ENCODE measurements around the gene IDE.
"Not testable (repeated sequence)": the region's sequence is repeated elsewhere in the genome, so short reads cannot be mapped to it uniquely, and the experiment has no call there.

Gene IDE

GRCh38 chr10:92573798-92574547 is at the start of gene IDE:
Gene IDE (minus strand): TSS chr10:92574093. CDS start chr10:92574019, 74 bp downstream.
- Histone ChIP-seq H3K4me1 (peaks cover 19% of the 10 kb centered on the region), H3K27me3 (ENCODE audit: low read depth) (no peaks in the 10 kb centered on the region), H3K36me3 (replicated peaks) (peaks cover 7% of the 10 kb centered on the region; the same call in 1 of the 2 replicates), H3K9me3 (no peaks in the 10 kb centered on the region), H3K4me3 (peak within 1 kb of the TSS; percentile 85)
- peak; percentile 78 to 92 for DNase-seq (ENCODE audit: low spot score in 2 of 2)
- in situ Hi-C loops (cut with MboI; ENCODE audit: low sequenced_read_pairs), result loop anchor here (5.0 kb wide), 1 partner anchor 52 kb away; no protein-coding TSS in a partner anchor

- in situ Hi-C loops (cut with MboI; ENCODE audit: low sequenced_read_pairs), result no loop called here
- peaks cover 91% of the 10 kb centered on the region for H3K36me3 ChIP-seq (replicated peaks)
- H3K9me3 ChIP-seq, result no peaks in the 10 kb centered on the region
- no peak for DNase-seq (ENCODE audit: low spot score in 2 of 2)
- no peaks in the 10 kb centered on the region for H3K27me3 ChIP-seq (ENCODE audit: low read depth)
- no peak overlapping the region for H3K4me3 ChIP-seq
- H3K4me1 ChIP-seq, result 0 out of 2 replicates have a peak, but pooled peaks cover 7% of the 10 kb centered on the region
Measured at GRCh38 chr10:92619368-92619767, 45.5 kb upstream of the IDE start.

- in situ Hi-C loops (cut with MboI; ENCODE audit: low sequenced_read_pairs), result no loop called here
- DNase-seq (ENCODE audit: low spot score in 2 of 2), result no peak
- Histone ChIP-seq H3K27me3 (ENCODE audit: low read depth) (no peaks in the 10 kb centered on the region), H3K4me3 (no peak overlapping the region), H3K36me3 (replicated peaks) (peaks cover 83% of the 10 kb centered on the region), H3K4me1 (no peaks in the 10 kb centered on the region), H3K9me3 (no peaks in the 10 kb centered on the region)
Measured at GRCh38 chr10:92615515-92615914, 41.6 kb upstream of the IDE start.

- no peak overlapping the region for H3K4me3 ChIP-seq
- peaks cover 13% of the 10 kb centered on the region for H3K4me1 ChIP-seq
Measured at GRCh38 chr10:92604841-92605240, 30.9 kb upstream of the IDE start.

GRCh38 chr10:92598321-92598720 is 24.4 kb upstream of the IDE start:
- Histone ChIP-seq H3K36me3 (replicated peaks) (peaks cover 6% of the 10 kb centered on the region; the same call in 1 of the 2 replicates), H3K27me3 (ENCODE audit: low read depth) (no peaks in the 10 kb centered on the region), H3K4me1 (peaks cover 20% of the 10 kb centered on the region), H3K9me3 (no peaks in the 10 kb centered on the region), H3K4me3 (no peak overlapping the region)
- in situ Hi-C loops (cut with MboI; ENCODE audit: low sequenced_read_pairs), result no loop called here
- no peak for DNase-seq (ENCODE audit: low spot score in 2 of 2)

More at GRCh38 chr10:92604841-92605240, 30.9 kb upstream of the IDE start:
- Histone ChIP-seq H3K36me3 (replicated peaks) (peaks cover 36% of the 10 kb centered on the region), H3K27me3 (ENCODE audit: low read depth) (no peaks in the 10 kb centered on the region), H3K9me3 (no peaks in the 10 kb centered on the region)
- no peak for DNase-seq (ENCODE audit: low spot score in 2 of 2)
- in situ Hi-C loops (cut with MboI; ENCODE audit: low sequenced_read_pairs), result no loop called here

GRCh38 chr10:92595505-92595904 is 21.6 kb upstream of the IDE start:
- Histone ChIP-seq H3K9me3 (no peaks in the 10 kb centered on the region), H3K4me1 (peaks cover 19% of the 10 kb centered on the region), H3K4me3 (peak overlapping the region; percentile 78), H3K36me3 (replicated peaks) (peaks cover 6% of the 10 kb centered on the region; the same call in 1 of the 2 replicates), H3K27me3 (ENCODE audit: low read depth) (no peaks in the 10 kb centered on the region)
- DNase-seq (ENCODE audit: low spot score in 2 of 2), result no peak
- in situ Hi-C loops (cut with MboI; ENCODE audit: low sequenced_read_pairs), result no loop called here

- in situ Hi-C loops (cut with MboI; ENCODE audit: low sequenced_read_pairs), result no loop called here
- H3K27me3 ChIP-seq (ENCODE audit: low read depth), result no peaks in the 10 kb centered on the region
- peak overlapping the region; percentile 78 for H3K4me3 ChIP-seq
- H3K9me3 ChIP-seq, result no peaks in the 10 kb centered on the region
- peaks cover 6% of the 10 kb centered on the region; the same call in 1 of the 2 replicates for H3K36me3 ChIP-seq (replicated peaks)
- peaks cover 19% of the 10 kb centered on the region for H3K4me1 ChIP-seq
- DNase-seq (ENCODE audit: low spot score in 2 of 2), result no peak
Measured at GRCh38 chr10:92593619-92594588, 20.0 kb upstream of the IDE start.

- Histone ChIP-seq H3K4me1 (peaks cover 13% of the 10 kb centered on the region), H3K9me3 (no peaks in the 10 kb centered on the region), H3K36me3 (replicated peaks) (0 out of 2 replicates have a peak, but pooled peaks cover under 1% of the 10 kb centered on the region), H3K4me3 (peak within 1 kb of the TSS; percentile 78), H3K27me3 (ENCODE audit: low read depth) (no peaks in the 10 kb centered on the region)
- peak; percentile 94 to 99 for DNase-seq (ENCODE audit: low spot score in 2 of 2)
- in situ Hi-C loops (cut with MboI; ENCODE audit: low sequenced_read_pairs), result no loop called here
Measured at GRCh38 chr10:92592761-92593618, 19.1 kb upstream of the IDE start, which contains the start of gene KIF11. Gene KIF11 (plus strand): TSS chr10:92593130. CDS start chr10:92593376, 246 bp downstream.

- H3K27me3 ChIP-seq (ENCODE audit: low read depth), result no peaks in the 10 kb centered on the region
- peak; percentile 81 to 90 for DNase-seq (ENCODE audit: low spot score in 2 of 2)
- no peaks in the 10 kb centered on the region for H3K9me3 ChIP-seq
- peaks cover 12% of the 10 kb centered on the region for H3K4me1 ChIP-seq
- H3K36me3 ChIP-seq (replicated peaks), result no peaks in the 10 kb centered on the region
- peak overlapping the region; percentile 78 for H3K4me3 ChIP-seq
- in situ Hi-C loops (cut with MboI; ENCODE audit: low sequenced_read_pairs), result no loop called here
Measured at GRCh38 chr10:92591550-92592022, 17.7 kb upstream of the IDE start.

- no peaks in the 10 kb centered on the region for H3K9me3 ChIP-seq
- H3K36me3 ChIP-seq (replicated peaks), result no peaks in the 10 kb centered on the region
- peaks cover 12% of the 10 kb centered on the region for H3K4me1 ChIP-seq
- no peaks in the 10 kb centered on the region for H3K27me3 ChIP-seq (ENCODE audit: low read depth)
- in situ Hi-C loops (cut with MboI; ENCODE audit: low sequenced_read_pairs), result no loop called here
- peak; percentile 81 to 83 for DNase-seq (ENCODE audit: low spot score in 2 of 2)
- H3K4me3 ChIP-seq, result peak overlapping the region; percentile 78
Measured at GRCh38 chr10:92590623-92591549, 17.0 kb upstream of the IDE start.

- H3K4me3 ChIP-seq; H3K9me3 ChIP-seq; DNase-seq (ENCODE audit: low spot score in 2 of 2); in situ Hi-C loops (cut with MboI; ENCODE audit: low sequenced_read_pairs); H3K36me3 ChIP-seq (replicated peaks); H3K27me3 ChIP-seq (ENCODE audit: low read depth); H3K4me1 ChIP-seq: not testable (repeated sequence)
Measured at GRCh38 chr10:92582347-92582746, 8.5 kb upstream of the IDE start.

- in situ Hi-C loops (cut with MboI; ENCODE audit: low sequenced_read_pairs), result no loop called here
Measured at GRCh38 chr10:92575961-92576360, 2.1 kb upstream of the IDE start.

More at GRCh38 chr10:92575961-92576360, 2.1 kb upstream of the IDE start:
- DNase-seq (ENCODE audit: low spot score in 2 of 2), result no peak
- Histone ChIP-seq H3K36me3 (replicated peaks) (no peaks in the 10 kb centered on the region), H3K4me1 (peaks cover 19% of the 10 kb centered on the region), H3K4me3 (no peak overlapping the region), H3K9me3 (no peaks in the 10 kb centered on the region), H3K27me3 (ENCODE audit: low read depth) (no peaks in the 10 kb centered on the region)

All from HAP-1 (cell line).